Measurements from ENCODE around the gene SH2B2.

Gene SH2B2

DNA sequence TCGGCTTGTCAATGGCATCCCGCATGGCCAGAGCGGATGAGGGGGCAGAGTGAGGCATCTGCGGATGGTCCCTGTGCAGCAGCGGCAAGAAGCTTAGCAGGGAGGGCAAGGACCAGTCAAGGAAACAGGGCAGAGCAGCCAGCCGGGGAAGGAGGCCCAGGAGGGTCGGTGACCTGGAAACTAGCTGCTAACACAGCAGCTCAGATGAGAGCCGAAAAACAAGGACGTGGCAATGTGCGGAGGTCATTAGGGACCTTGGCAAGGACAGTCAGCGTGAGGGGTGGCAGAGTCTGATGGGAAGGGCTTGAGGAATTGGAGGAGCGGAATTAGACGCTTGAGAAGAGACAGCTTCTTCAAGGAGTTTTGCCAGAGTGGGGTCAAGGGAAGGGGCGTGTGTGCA, 20.1 kb upstream of the SH2B2 start:
- no peak for DNase-seq (ENCODE audit: low read depth, low spot score)

DNA sequence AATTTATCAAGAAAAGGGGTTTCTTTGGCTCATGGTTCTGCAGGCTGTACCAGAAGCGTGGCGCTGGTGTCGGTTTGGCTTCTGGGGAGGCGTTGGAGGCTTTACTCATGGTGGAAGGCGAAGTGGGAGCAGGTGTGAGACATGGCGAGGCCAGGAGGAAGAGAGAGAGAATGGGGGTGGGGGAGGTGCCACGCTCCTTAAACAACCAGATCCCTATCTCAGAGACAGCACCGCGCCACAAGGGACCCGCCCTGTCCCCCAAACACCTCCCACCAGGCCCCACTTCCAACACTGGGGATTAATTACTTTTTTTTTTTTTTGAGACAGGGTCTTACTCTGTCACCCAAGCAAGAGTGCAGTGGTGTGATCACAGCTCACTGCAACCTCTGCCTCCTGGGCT, 18.0 kb upstream of the SH2B2 start:
- DNase-seq (ENCODE audit: low read depth, low spot score), result no peak

GRCh38 chr7:102270178-102270887, 16.3 kb upstream of the SH2B2 start:
- no peak for DNase-seq (ENCODE audit: low read depth, low spot score)

DNA sequence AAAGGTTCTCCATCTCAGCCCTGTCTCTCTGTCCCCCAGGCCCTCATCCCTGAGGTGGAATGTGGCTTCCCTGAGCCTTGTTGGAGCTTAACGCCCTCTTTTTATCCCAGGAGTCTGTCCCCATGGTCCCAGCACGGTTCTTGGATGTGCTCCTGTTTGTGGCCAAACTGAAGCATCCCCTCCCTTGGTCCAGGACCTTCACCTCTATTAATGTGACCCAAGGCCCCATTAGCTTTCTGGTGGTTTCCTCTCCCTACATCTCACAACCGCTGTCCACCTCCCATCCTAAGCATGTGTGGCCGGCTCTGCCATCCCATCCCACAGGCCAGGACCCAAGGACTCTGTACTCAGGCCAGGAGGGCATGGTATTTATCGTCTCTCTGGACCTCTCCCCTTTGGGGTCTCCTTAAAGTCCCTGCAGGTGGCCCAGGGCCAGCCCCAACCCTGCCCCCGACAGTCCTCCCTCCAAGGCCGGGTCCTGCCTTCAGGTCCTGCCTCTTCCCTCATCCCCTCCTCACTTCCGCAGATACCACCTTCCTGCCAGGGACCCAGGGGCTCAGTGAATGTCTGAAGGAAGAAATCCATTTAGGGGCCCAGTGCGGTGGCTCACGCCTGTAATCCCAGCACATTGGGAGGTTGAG, 15.4 kb upstream of the SH2B2 start:
- DNase-seq (ENCODE audit: low read depth, low spot score), result no peak

DNA sequence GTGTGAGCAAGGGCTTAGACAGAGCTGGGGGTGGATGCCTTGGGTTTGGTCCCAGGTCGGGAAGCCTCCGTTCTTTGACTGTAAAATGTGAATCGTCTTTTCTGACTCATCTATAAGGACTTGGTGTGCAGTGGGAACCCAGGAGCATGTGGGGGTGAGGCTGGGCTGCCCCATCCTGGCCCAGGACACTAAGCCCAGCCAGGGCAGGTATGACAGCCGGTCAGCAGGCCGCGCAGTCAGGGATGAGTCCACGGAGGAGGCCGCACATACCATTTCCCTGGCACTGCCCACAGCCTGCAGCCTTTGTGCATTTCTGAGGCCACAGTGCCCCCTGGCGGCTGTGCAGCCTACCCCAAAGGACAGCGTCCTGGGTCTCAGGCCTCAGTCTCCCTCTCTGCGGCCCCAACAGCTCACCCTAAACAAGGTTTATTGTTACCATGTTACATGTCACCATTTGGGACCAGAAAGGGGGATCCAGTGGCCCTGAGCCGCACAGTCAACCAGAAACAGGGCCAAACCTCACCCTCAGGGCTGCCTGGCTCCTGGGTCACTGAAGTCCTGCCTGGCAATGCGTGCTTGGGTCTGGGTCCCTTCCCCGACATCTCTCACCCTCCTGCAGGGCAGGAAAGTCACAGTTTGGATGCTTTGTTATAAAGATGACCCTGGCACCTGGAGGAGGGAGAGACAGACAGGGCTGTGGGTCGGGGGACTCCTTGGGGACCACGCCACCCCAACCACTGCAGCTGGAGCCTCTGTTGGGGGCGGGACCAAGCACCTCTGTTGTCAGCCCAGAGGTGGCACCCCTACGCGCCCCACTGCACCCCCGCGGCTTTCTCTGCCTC, 14.4 kb upstream of the SH2B2 start:
- DNase-seq (ENCODE audit: low read depth, low spot score), result peak; percentile 89

DNA sequence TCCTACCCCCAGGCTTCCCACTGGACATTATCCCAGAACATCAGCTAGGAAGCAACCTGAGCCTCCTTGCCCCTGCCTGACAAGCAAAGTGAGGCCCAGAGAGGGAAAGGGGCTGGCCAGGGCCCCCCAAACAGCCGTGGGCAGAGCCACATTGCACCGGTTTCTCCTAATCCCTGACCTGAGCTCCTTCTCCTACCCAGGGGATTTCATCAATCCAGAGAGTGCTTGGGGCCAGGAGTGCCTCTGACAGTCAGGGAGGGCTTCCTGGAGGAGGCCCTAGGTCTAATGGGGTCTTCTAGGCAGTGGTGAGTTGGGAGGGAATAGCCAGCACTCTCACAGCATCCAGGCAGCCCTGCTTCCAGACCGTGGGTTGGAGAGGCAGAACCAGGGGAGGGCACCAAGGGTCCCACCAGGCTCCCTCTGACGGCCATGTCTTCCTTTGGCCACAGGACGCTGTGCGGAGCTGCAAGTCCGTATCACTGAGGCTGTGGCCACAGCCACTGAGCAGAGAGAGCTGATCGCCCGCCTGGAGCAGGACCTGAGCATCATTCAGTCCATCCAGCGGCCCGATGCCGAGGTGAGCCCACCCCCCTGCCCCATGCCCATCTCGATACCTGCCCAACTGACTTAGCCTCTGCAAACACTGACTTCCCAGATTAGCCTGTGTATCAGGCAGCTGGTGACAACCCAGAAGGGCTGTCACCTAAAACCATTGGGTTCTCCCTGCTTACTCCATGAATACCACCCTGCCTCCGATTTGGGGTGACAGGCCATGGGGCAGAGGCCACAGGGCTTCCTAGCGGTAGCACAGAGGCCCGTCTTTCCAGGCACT, 13.5 kb upstream of the SH2B2 start:
- DNase-seq (ENCODE audit: low read depth, low spot score), result no peak

GRCh38 chr7:102273749-102274712, 12.6 kb upstream of the SH2B2 start:
- DNase-seq (ENCODE audit: low read depth, low spot score), result peak; percentile 58

DNA sequence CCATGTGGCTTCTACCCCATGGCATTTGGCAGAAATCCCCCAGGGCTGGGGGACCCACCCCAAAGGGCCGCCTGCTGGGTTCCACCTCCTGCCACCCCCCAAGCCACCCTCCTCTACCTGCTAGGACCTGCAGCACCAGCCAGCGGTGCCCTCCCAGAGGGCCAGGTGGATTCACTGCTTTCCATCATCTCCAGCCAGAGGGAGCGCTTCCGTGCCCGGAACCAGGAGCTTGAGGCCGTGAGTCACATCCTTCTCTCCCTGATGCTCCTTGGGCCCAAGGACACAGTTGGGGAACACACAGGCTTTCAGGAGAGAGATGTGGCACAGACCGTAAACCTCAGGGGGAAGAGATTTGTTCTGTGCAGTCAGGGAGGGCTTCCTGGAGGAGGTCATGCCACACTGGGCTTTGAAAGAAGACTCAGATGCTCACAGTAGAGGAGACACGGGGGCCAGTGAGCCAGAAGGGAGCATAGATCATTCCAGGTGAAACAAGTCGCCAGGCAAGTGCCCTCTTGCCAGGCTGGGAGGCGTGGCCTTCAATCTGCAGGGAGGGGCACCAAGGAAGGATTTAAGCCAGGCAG, 11.5 kb upstream of the SH2B2 start:
- DNase-seq (ENCODE audit: low read depth, low spot score), result no peak

DNA sequence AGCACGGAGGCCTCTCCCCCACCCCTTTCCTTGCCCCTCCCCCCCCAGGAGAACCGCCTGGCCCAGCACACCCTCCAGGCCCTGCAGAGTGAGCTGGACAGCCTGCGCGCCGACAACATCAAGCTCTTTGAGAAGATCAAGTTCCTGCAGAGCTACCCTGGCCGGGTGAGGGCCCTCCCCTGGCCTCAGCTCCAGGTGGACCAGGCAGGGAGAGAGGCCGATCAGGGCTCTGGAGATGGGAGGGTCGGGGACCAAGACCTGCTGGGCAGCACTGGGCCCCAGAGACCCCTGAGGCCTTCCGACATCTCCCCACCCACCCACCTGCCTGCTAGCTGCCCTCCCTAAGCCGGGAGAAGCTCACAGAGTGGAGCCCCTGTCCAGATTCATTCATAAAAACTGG, 8.8 kb upstream of the SH2B2 start:
- DNase-seq (ENCODE audit: low read depth, low spot score), result no peak

GRCh38 chr7:102279537-102280400, 6.9 kb upstream of the SH2B2 start:
- peak; percentile 81 for DNase-seq (ENCODE audit: low read depth, low spot score)

DNA sequence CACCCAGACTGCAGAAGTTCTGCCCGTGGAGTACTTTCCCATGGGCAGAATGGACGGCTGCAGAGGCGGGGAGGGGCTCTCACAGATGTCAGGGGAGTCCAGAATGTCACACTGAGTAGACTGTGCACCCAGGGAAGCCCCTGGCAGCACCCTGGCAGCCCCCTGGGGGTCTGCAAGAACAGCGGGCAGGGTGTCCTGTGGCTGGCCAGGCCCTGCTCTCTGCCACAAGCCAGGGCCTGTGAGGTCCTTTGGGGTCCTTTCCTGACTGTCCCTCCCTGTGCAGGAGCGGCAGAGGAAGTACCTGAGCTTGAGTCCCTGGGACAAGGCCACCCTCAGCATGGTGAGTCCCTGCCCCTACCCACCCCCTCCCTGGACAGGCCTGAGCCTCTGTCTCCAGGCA, 6.1 kb upstream of the SH2B2 start:
- DNase-seq (ENCODE audit: low read depth, low spot score), result no peak

GRCh38 chr7:102281785-102282184, 4.9 kb upstream of the SH2B2 start:
- DNase-seq (ENCODE audit: low read depth, low spot score), result no peak

DNA sequence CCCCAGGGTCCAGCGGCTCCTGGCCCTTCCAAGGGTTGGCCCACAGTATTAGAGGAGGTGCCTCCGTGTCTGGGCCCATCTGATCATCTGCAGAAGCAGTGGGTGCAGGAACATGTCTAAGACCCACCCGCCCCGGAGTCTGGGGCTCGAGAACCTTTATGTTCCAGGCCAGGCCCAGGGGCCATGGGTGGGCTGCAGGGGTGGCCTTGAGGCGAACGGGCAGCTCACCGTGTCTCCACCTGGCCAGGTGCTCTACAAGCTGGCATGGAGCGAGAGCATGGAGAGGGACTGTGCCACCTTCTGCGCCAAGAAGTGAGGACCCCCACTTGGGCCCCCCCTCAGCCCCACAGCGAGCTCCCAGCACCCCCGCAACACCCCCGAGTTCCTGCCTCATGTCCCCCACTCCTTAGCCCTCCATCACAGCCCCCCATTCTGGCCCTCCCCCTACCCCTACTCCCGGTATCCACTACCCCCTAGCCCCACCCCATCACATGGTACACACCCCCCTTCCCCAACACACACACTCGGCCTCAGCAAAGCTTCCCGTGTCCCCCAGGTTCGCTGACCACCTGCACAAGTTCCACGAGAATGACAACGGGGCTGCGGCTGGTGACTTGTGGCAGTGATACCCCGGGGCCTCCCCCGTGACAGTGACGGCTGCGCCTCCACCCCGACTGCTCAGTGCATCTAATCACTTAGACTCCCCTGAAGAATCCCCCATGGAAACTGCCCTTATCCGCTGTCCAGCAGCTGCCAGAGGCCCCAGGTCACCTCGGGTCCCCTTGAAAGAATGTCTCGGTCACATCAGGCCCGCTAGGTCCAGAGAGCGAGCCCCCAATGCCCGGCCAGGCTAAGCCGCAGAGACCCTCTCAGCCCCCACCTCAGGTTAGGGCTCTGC, 4.0 kb upstream of the SH2B2 start:
- no peak for DNase-seq (ENCODE audit: low read depth, low spot score)

DNA sequence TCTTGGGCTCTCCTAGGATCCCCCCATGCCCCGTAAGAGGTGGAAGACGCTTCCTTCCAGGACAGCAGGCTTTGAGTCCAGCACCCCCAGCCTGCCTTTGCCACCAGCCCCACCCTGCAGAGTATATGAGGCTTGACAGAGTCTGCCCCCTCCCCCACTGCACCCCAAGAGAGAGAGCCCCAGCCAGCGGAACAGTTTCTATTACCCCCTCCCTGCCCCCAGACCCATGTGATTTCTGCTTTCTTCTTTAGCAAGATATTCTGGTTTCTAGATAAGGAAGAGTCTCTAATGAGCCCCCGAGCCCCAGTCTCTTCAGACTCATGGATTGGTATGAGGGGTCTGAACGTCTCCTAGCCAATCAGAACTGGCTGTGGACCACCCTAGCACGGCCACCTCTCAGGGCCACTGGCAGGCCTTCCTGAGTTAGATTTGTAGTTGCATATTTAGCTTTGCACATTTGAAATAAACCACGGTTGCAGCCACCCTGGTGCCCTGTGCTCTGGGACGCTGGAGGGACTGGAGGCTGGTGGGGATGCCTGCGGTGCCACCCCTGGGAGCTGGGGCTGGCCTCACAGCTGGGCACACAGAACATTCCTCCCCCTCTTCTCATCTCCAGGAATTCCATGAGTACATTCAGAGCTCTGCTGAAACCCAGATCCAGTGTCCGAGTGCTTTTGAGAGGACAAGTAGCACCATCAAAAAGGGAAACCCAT, 3.0 kb upstream of the SH2B2 start:
- no peak for DNase-seq (ENCODE audit: low read depth, low spot score)

- DNase-seq (ENCODE audit: low read depth, low spot score), result no peak
Observed at GRCh38 chr7:102284399-102284798, 2.3 kb upstream of the SH2B2 start.

GRCh38 chr7:102284891-102285539, 1.7 kb upstream of the SH2B2 start:
- no peak for DNase-seq (ENCODE audit: low read depth, low spot score)

All from astrocyte of the hippocampus (primary cell).